HS-5 (cell line): ENCODE measurements around the gene EIF1AX.
"Not testable (repeated sequence)": the region's sequence is repeated elsewhere in the genome, so short reads cannot be mapped to it uniquely, and the experiment has no call there.

Source experiments
- DNase-seq: peaks from one replicate; pipeline ENCODE4 v3.0.0-alpha.2; 2012; ENCODE audit warnings: low read depth

EIF1AX gene, protein sequence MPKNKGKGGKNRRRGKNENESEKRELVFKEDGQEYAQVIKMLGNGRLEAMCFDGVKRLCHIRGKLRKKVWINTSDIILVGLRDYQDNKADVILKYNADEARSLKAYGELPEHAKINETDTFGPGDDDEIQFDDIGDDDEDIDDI

GRCh38 chrX:20141281-20142220, at the start of gene EIF1AX:
Gene EIF1AX (minus strand): TSS chrX:20141838. CDS start chrX:20141640, 198 bp downstream.
- DNase-seq, result peak; percentile 81

- no peak for DNase-seq
These were observed 47.5 kb upstream of the EIF1AX start for GRCh38 chrX:20189171-20189570.

DNA sequence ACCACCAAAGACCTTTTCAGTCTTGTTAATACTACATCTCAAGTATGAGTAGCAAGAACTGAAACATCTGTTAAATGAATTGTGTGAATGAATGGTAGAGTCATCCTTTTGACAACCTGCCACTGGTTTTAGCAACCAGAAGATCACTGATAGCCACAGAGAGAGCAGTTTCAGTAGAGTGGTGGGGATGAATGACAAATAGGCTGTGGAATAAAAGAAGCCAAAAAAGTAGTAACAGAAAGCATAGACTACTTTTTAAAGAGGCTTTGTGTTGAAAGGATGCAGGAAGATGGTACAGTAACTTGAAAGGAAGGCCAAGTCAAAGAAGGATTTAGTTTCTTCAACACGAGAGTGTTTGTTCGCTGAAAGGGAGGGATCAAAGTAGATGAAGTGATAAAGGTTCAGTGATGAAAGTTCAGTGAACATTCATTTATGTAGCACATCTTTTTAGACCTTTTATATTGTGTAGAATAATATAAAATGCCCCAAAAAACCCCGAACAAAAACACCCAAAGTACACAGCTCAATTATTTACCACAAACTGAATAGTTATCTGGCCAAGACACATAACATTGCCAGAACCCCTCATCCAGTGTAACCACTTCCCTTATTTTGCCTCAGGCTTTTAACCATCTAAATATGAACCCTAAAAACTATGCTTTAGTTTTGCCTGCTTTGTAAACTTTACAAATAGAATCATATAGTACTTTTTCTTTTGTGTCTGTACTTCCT, 40.1 kb upstream of the EIF1AX start:
- DNase-seq, result no peak

DNA sequence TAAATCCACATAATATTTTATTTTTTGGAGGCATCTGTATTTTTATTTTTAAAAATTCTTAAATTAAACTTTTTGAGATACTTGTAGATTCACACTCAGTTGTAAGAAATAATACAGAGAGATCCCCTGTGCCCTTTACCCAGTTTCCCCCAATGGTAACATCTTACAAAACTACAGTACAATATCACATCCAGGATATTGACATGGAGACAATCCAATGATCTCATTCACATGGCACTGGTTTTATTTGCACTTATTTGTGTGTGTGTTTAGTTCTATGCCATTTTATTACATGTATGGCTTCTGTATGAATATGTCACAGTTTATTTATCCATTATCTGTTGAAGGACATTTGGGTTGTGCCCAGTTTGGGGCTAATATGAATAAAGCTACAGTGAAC, 35.5 kb upstream of the EIF1AX start:
- no peak for DNase-seq

DNA sequence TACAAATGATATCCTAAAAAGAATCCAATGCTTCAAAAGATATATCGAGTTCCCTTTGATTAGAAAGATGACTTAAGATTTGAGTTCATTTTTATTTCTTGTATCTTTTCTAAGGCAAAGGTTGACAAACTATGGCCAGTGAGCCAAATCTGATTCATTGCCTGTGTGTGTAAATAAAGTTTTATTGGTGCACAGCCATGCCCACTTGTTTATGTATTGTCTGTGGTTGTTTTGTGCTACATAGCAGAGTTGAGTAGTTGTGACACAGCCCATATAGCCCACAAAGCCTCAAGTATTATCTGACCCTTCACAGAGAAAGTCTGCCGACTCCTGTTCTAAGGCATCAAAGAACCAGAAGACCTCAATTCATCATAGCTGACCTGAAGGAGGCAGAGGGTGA, 32.2 kb upstream of the EIF1AX start:
- DNase-seq, result no peak

DNA sequence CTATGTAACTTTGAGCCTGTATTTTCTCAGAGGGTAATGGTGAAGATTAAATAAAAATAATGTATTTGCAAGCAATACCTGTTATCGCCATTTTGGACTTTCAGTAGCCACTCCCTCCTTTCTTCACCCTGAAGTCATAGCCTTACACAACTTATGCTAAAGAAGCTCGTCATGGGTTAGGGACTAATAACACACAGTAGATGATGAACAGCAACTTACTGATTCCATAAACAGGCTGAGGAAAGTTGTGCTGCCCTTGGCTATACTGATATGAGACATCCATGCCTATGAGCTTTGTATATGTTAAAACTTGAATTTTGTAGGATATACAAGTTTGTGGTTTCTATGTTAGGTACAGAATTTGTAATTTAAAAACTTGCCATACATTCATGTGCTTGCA, 31.7 kb upstream of the EIF1AX start:
- DNase-seq, result no peak

- no peak for DNase-seq
These were observed 30.2 kb upstream of the EIF1AX start for GRCh38 chrX:20171887-20172286.

DNA sequence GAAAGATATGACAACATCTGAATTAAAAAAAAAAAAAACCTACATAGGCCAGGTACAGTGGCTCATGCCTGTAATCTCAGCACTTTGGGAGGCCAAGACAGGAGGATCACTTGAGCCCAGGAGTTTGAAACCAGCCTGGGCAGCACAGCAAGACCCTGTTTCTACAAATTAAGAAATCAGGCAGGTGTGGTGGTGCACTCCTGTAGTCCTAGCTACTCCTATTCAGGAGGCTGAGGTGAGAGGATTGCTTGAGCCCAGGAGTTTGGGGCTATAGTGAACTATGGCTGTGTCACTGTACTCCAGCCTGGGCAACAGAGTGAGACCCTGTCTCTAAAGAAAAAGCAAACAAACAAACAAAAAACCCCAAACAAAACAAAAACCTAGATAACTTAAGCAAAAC, 20.9 kb upstream of the EIF1AX start:
- DNase-seq, result not testable (repeated sequence)

- no peak for DNase-seq
These were observed 18.3 kb upstream of the EIF1AX start for GRCh38 chrX:20159797-20160385.

DNA sequence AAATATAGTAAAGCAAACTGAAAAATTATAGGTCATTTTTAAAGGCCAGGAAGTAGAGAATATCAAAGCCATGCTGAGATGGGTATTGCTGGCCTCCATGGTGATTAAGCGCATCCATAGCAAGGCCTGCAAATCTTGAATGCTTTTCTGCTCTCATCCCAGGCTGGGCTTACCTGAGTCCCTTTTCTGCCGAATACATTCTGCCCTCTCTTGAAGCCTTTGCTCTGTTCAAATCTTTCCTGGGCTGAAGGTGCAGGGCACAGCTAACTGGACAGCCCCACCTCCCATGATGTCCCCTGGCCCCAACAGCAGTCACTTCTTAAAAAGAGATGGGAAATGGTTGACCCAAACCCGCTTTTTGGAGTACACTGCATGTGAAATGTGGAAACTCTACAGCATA, 10.1 kb upstream of the EIF1AX start:
- no peak for DNase-seq

DNA sequence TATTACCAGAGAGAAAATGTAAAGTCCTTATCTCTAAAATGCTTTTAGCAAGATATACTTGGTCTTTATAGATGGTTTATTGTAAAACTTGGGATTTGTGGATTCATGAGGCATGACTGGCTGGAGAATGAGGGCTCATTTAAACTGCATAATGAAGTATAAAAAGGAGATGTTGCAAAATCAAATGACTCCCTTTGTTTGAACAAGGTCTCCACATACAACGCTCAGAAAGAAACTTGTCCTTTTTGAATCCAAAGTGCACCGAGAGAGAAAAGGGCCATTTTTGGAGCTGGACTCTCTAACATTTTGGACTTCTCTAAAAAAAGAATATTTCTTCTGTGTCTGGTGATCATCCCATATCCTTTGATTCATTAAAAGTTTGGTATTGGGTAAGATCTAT, 7.7 kb upstream of the EIF1AX start:
- DNase-seq, result no peak

- DNase-seq, result no peak
These were observed 5.9 kb upstream of the EIF1AX start for GRCh38 chrX:20147561-20147960.

GRCh38 chrX:20144491-20144890, 2.9 kb upstream of the EIF1AX start:
- peak; percentile 56 for DNase-seq

DNA sequence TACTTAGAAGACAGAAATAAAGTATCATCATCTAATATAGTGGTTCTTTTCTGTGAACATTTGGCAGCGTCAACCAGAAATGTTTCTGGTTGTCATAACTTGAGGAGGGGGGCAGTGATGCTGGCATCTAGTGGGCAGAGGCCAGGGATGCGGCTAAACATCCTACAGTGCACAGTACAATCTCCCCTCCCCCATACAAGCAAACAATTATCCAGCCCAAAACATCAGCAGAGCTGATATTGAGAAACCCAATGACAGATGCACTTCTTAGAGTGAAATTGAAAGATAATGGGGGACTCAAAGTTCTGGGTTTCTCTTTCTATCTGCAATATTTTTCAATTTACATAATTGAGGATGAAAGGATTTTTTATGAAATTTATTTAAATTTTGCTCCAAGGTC, 1.9 kb upstream of the EIF1AX start:
- DNase-seq, result no peak

- no peak for DNase-seq
These were observed 1.5 kb upstream of the EIF1AX start for GRCh38 chrX:20143111-20143510.

GRCh38 chrX:20140420-20140819, 1.2 kb downstream of the EIF1AX start:
- DNase-seq, result no peak

- DNase-seq, result no peak
These were observed 1.7 kb downstream of the EIF1AX start for GRCh38 chrX:20139966-20140365.

GRCh38 chrX:20135944-20136343, 5.7 kb downstream of the EIF1AX start:
- DNase-seq, result no peak

- DNase-seq, result no peak
These were observed 9.0 kb downstream of the EIF1AX start for GRCh38 chrX:20132666-20133065.

GRCh38 chrX:20130357-20130756, 11.3 kb downstream of the EIF1AX start:
- DNase-seq, result no peak

- DNase-seq, result no peak
These were observed 12.1 kb downstream of the EIF1AX start for GRCh38 chrX:20129547-20129946.

GRCh38 chrX:20128670-20129069, 13.0 kb downstream of the EIF1AX start:
- no peak for DNase-seq

GRCh38 chrX:20127440-20127839, 14.2 kb downstream of the EIF1AX start:
- DNase-seq, result not testable (repeated sequence)
